Liver (tissue), 9 donors: ENCODE results near the gene FUT2. TPM values are rescaled to one million over a fixed set of nuclear protein-coding genes. Genes with fewer than 3 reads are reported as not detected.

ENCODE experiments used
- DNase-seq: peaks from one replicate; pipeline ENCODE4 v3.0.0-alpha.2; 2017; ENCODE audit warnings: low spot score
- H3K27ac ChIP-seq, 2 donors: one replicate each; pipeline ENCODE4 v1.7.0; 2013; ENCODE audit warnings: inconsistent platforms in 2 of 2, low read length in 2 of 2, control low read depth in 1 of 2, low read depth in 1 of 2, mild to moderate bottlenecking in 1 of 2
- H3K27me3 ChIP-seq, 4 donors: one replicate each; pipeline versions ENCODE4 v1.6.1 to v1.7.0; 2013; ENCODE audit warnings: low read length in 3 of 4, inconsistent platforms in 1 of 4, mild to moderate bottlenecking in 1 of 4, moderate library complexity in 1 of 4; ENCODE audit not compliant: control insufficient read depth in 4 of 4, insufficient read depth in 4 of 4
- H3K36me3 ChIP-seq, 4 donors: one replicate each; pipeline versions ENCODE4 v1.6.1 to v1.7.0; 2013; ENCODE audit warnings: low read length in 3 of 4, mild to moderate bottlenecking in 3 of 4, low read depth in 1 of 4, moderate library complexity in 1 of 4; ENCODE audit not compliant: control insufficient read depth in 4 of 4, insufficient read depth in 3 of 4
- H3K4me1 ChIP-seq, 4 donors: one replicate each; pipeline versions ENCODE4 v1.6.1 to v1.7.0; 2013; ENCODE audit warnings: low read length in 3 of 4, mild to moderate bottlenecking in 3 of 4, moderate library complexity in 1 of 4; ENCODE audit not compliant: control insufficient read depth in 4 of 4, insufficient read depth in 4 of 4
- H3K4me3 ChIP-seq, 3 donors: one replicate each; pipeline versions ENCODE4 v1.6.1 to v1.7.0; 2013; ENCODE audit warnings: low read length in 3 of 3, control low read depth in 1 of 3, low read depth in 1 of 3, mild to moderate bottlenecking in 1 of 3
- H3K9ac ChIP-seq, 2 donors: one replicate each; pipeline ENCODE4 v1.7.0; 2013; ENCODE audit warnings: low read length in 2 of 2, mild to moderate bottlenecking in 2 of 2, moderate library complexity in 2 of 2, control low read depth in 1 of 2, low read depth in 1 of 2
- H3K9me3 ChIP-seq, 4 donors: one replicate each; pipeline versions ENCODE4 v1.6.1 to v1.7.0; 2013; ENCODE audit warnings: low read length in 3 of 4; ENCODE audit not compliant: control insufficient read depth in 4 of 4
- EGR1 ChIP-seq, 2 donors: IDR thresholded peaks; 2 replicates each; pipeline ENCODE4 v1.6.1; 2016 to 2018; ENCODE audit warnings: antibody characterized with exemption in 2 of 2, low read depth in 2 of 2
- FOXA1 ChIP-seq: IDR thresholded peaks from 2 replicates; pipeline ENCODE4 v1.6.1; 2016; ENCODE audit warnings: antibody characterized with exemption
- FOXA2 ChIP-seq: IDR thresholded peaks from 2 replicates; pipeline ENCODE4 v1.6.1; 2016; ENCODE audit warnings: antibody characterized with exemption
- GABPA ChIP-seq, 2 donors: IDR thresholded peaks in 1 of 2; conservative IDR thresholded peaks in 1 of 2; 2 replicates each; pipeline ENCODE4 v1.6.1; 2016; ENCODE audit warnings: antibody characterized with exemption in 2 of 2, mild to moderate bottlenecking in 1 of 2, moderate library complexity in 1 of 2
- HNF4A ChIP-seq, 2 donors: conservative IDR thresholded peaks; 2 replicates each; pipeline ENCODE4 v1.6.1; 2016; ENCODE audit warnings: antibody characterized with exemption in 2 of 2, mild to moderate bottlenecking in 2 of 2
- HNF4G ChIP-seq: IDR thresholded peaks from 2 replicates; pipeline ENCODE4 v1.6.1; 2016; ENCODE audit warnings: antibody characterized with exemption
- JUND ChIP-seq, 2 donors: IDR thresholded peaks; 2 replicates each; pipeline ENCODE4 v1.6.1; 2016; ENCODE audit warnings: antibody characterized with exemption in 2 of 2
- NR2F2 ChIP-seq: IDR thresholded peaks from 2 replicates; pipeline ENCODE4 v1.6.1; 2016; ENCODE audit warnings: antibody characterized with exemption
- RAD21 ChIP-seq, 2 donors: IDR thresholded peaks; 2 replicates each; pipeline ENCODE4 v1.6.1; 2016; ENCODE audit warnings: antibody characterized with exemption in 2 of 2, mild to moderate bottlenecking in 2 of 2
- RXRA ChIP-seq, 2 donors: IDR thresholded peaks; 2 replicates each; pipeline ENCODE4 v1.6.1; 2017 to 2018; ENCODE audit warnings: antibody characterized with exemption in 2 of 2, mild to moderate bottlenecking in 1 of 2
- SP1 ChIP-seq: IDR thresholded peaks from 2 replicates; pipeline ENCODE4 v1.6.1; 2018; ENCODE audit warnings: antibody characterized with exemption, mild to moderate bottlenecking
- TAF1 ChIP-seq: conservative IDR thresholded peaks from 2 replicates; pipeline ENCODE4 v1.6.1; 2016; ENCODE audit warnings: antibody characterized with exemption, mild to moderate bottlenecking
- YY1 ChIP-seq: IDR thresholded peaks from 2 replicates; pipeline ENCODE4 v1.6.1; 2016; ENCODE audit warnings: antibody characterized with exemption, mild to moderate bottlenecking
- WGBS: extraction: QIAGEN DNeasy Blood & Tissue Kit; methylation state at CpG from one replicate; pipeline ENCODE4 v1.1.7; 2013; 5-methylcytosine and 5-hydroxymethylcytosine counted together
- polyA plus RNA-seq, 2 donors: library from polyadenylated mRNA; stranded (reverse) in 1 of 2; unstranded in 1 of 2; fragments of 200-250 nt in 1 of 2; fragments of >200 nt in 1 of 2; fragmentation: Nextera tagmentation in 1 of 2; extraction: Ambion mirVana in 1 of 2; gene quantifications; one replicate each; pipeline versions ENCODE4 v1.2.1 to v1.2.3, GENCODE V29; 2013 to 2015
- total RNA-seq, 2 donors: library from RNA; depleted of rRNA; stranded (reverse); fragments of >200 nt; gene quantifications; one replicate each; pipeline ENCODE4 v1.2.3, GENCODE V29; 2014
- TF ChIP-seq, protein P1 (sequence below): IDR thresholded peaks from 2 replicates; pipeline ENCODE4 v1.6.1; 2016; ENCODE audit warnings: antibody characterized with exemption
- TF ChIP-seq, protein P2 (sequence below): fragments of 150-350 bp; IDR thresholded peaks from 2 replicates; pipeline ENCODE4 v1.5.1; 2017; ENCODE audit warnings: improper control_type of control experiment, low read depth, low read length; ENCODE audit not compliant: missing input control
- TF ChIP-seq, protein P3 (sequence below): IDR thresholded peaks from 2 replicates; pipeline ENCODE4 v1.6.1; 2016; ENCODE audit warnings: antibody characterized with exemption, mild to moderate bottlenecking
- TF ChIP-seq, protein P4 (sequence below): IDR thresholded peaks from 2 replicates; pipeline ENCODE4 v1.6.1; 2016; ENCODE audit warnings: antibody characterized with exemption
- TF ChIP-seq, protein P5 (sequence below): IDR thresholded peaks from 2 replicates; pipeline ENCODE4 v1.6.1; 2016; ENCODE audit warnings: antibody characterized with exemption
- donor health status: healthy.
- donor health status: healthy.
- donor health status: healthy.
- donor health status: healthy.
- donor health status: healthy.

The FUT2 gene
- total and polyA plus RNA-seq, 4 donors: 0.02 to 0.38 (median 0.05) TPM; not detected in 1

DNA sequence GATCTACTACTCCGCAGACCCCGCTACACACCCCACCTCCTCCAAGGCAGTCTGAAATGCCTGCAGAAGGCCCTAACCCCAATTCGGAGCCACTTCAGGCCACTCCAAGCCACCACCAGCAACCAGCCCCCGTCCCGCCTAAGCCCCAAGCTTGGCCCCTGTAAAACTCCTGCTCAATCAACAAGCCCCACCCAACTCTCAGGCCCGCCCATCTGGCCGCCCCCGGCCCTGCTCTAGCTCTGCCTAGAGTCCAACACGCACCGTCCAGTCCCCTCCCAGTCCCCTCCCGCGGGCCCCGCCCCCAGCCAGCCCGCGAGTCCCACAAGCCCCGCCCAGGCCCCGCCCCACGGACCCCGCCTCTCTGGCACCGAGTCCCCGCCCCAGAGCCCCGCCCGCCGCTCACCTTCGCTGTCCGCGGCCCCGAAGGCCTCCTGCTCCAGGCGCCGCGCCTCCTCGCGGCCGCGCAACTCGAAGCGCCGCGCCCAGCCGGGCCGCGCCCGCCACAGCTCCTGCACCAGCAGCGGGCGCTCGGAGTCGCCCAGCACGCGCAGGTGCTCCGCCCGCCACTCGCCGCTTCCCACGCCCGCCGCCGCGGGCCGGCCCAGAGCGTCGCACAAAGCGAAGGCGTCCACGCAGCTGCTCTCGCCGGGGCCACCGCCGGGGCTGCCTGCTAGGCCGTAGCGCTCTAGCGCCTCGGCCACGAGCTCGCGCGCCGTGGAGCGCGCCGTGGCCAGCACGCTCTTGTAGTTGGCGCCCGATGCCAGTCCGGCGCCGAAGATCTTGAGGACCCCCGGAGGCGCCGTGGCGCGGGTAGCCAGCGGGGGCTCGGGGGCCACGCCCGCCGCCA lies 43.0 kb downstream of the FUT2 start:
- TF ChIP-seq JUND (IDR thresholded peaks at IDR 0.05) (no peak), RXRA (IDR thresholded peaks at IDR 0.05) (no peak), SP1 (peak; percentile 50), RAD21 (IDR thresholded peaks at IDR 0.05) (peak in 1 of 2 donors; percentile 51), YY1 (no peak), HNF4G (no peak), FOXA2 (no peak), FOXA1 (no peak), GABPA (IDR thresholded peaks at IDR 0.05 in 1 of 2, conservative IDR thresholded peaks at IDR 0.05 in 1 of 2) (no peak), HNF4A (conservative IDR thresholded peaks at IDR 0.05) (no peak), EGR1 (IDR thresholded peaks at IDR 0.05; ENCODE audit: low read depth in 2 of 2) (peak in 1 of 2 donors; percentile 66), TAF1 (no peak), NR2F2 (no peak)
- TF ChIP-seq, protein P1, sequence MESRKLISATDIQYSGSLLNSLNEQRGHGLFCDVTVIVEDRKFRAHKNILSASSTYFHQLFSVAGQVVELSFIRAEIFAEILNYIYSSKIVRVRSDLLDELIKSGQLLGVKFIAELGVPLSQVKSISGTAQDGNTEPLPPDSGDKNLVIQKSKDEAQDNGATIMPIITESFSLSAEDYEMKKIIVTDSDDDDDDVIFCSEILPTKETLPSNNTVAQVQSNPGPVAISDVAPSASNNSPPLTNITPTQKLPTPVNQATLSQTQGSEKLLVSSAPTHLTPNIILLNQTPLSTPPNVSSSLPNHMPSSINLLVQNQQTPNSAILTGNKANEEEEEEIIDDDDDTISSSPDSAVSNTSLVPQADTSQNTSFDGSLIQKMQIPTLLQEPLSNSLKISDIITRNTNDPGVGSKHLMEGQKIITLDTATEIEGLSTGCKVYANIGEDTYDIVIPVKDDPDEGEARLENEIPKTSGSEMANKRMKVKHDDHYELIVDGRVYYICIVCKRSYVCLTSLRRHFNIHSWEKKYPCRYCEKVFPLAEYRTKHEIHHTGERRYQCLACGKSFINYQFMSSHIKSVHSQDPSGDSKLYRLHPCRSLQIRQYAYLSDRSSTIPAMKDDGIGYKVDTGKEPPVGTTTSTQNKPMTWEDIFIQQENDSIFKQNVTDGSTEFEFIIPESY: no peak
- TF ChIP-seq, protein P2, sequence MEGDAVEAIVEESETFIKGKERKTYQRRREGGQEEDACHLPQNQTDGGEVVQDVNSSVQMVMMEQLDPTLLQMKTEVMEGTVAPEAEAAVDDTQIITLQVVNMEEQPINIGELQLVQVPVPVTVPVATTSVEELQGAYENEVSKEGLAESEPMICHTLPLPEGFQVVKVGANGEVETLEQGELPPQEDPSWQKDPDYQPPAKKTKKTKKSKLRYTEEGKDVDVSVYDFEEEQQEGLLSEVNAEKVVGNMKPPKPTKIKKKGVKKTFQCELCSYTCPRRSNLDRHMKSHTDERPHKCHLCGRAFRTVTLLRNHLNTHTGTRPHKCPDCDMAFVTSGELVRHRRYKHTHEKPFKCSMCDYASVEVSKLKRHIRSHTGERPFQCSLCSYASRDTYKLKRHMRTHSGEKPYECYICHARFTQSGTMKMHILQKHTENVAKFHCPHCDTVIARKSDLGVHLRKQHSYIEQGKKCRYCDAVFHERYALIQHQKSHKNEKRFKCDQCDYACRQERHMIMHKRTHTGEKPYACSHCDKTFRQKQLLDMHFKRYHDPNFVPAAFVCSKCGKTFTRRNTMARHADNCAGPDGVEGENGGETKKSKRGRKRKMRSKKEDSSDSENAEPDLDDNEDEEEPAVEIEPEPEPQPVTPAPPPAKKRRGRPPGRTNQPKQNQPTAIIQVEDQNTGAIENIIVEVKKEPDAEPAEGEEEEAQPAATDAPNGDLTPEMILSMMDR: peak; percentile 60
- TF ChIP-seq, protein P3, sequence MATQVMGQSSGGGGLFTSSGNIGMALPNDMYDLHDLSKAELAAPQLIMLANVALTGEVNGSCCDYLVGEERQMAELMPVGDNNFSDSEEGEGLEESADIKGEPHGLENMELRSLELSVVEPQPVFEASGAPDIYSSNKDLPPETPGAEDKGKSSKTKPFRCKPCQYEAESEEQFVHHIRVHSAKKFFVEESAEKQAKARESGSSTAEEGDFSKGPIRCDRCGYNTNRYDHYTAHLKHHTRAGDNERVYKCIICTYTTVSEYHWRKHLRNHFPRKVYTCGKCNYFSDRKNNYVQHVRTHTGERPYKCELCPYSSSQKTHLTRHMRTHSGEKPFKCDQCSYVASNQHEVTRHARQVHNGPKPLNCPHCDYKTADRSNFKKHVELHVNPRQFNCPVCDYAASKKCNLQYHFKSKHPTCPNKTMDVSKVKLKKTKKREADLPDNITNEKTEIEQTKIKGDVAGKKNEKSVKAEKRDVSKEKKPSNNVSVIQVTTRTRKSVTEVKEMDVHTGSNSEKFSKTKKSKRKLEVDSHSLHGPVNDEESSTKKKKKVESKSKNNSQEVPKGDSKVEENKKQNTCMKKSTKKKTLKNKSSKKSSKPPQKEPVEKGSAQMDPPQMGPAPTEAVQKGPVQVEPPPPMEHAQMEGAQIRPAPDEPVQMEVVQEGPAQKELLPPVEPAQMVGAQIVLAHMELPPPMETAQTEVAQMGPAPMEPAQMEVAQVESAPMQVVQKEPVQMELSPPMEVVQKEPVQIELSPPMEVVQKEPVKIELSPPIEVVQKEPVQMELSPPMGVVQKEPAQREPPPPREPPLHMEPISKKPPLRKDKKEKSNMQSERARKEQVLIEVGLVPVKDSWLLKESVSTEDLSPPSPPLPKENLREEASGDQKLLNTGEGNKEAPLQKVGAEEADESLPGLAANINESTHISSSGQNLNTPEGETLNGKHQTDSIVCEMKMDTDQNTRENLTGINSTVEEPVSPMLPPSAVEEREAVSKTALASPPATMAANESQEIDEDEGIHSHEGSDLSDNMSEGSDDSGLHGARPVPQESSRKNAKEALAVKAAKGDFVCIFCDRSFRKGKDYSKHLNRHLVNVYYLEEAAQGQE: no peak
- TF ChIP-seq, protein P4, sequence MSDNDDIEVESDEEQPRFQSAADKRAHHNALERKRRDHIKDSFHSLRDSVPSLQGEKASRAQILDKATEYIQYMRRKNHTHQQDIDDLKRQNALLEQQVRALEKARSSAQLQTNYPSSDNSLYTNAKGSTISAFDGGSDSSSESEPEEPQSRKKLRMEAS: no peak
- TF ChIP-seq, protein P5, sequence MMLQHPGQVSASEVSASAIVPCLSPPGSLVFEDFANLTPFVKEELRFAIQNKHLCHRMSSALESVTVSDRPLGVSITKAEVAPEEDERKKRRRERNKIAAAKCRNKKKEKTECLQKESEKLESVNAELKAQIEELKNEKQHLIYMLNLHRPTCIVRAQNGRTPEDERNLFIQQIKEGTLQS: no peak
- H3K9ac ChIP-seq: peak overlapping the region; percentile 53 to 77
- H3K4me1 ChIP-seq: peaks cover 2 to 9% (median 7%) of the 10 kb centered on the region in 4 donors

More for the DNA sequence above, 43.0 kb downstream of the FUT2 start:
- Histone ChIP-seq H3K4me3 (peak overlapping the region; percentile 46 to 72 (median 49)), H3K27ac (peak overlapping the region; percentile 57 to 59), H3K9me3 (no peaks in the 10 kb centered on the region), H3K27me3 (no peaks in the 10 kb centered on the region), H3K36me3 (no peaks in the 10 kb centered on the region)
- WGBS: 3% methylated on average over 96 of the region's 96 CpGs
- DNase-seq: peak; percentile 99
